GM12873 (cell line): ENCODE data around the gene SAMD14.

Experiments used
- CTCF ChIP-seq: IDR thresholded peaks from 2 replicates; pipeline ENCODE4 v1.5.1; 2012; ENCODE audit warnings: low read depth, mild to moderate bottlenecking, moderate library complexity, low read length, control low read depth; ENCODE audit not compliant: insufficient read depth; ENCODE audit errors: missing control alignments

SAMD14 gene

GRCh38 chr17:50111673-50112655, 18.0 kb downstream of the SAMD14 start:
- TF ChIP-seq CTCF = peak; percentile 8

GRCh38 chr17:50110591-50111349, 19.2 kb downstream of the SAMD14 start:
- no peak for TF ChIP-seq CTCF

- TF ChIP-seq CTCF = no peak
These were observed 20.2 kb downstream of the SAMD14 start for GRCh38 chr17:50109785-50110184.

- TF ChIP-seq CTCF = no peak
These were observed 20.8 kb downstream of the SAMD14 start for GRCh38 chr17:50109207-50109606.

DNA sequence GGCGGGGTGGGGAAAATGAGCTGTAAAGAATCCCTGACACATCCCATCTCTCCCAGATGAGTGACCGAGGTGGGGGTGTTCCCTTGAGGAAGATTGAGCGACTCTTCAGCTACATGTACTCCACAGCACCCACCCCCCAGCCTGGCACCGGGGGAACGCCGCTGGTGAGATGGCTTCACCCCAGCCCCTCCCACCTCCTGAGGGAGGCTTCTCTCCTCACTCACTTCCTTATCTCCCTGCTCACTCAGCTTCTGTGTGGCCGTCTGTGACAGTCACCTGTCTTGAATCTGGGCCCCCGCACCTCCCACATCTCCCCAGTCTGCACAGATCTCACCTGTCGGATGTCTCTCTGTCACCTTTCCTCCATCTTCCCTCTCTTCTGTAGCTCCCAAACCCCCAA, 21.4 kb downstream of the SAMD14 start:
- no peak for TF ChIP-seq CTCF

DNA sequence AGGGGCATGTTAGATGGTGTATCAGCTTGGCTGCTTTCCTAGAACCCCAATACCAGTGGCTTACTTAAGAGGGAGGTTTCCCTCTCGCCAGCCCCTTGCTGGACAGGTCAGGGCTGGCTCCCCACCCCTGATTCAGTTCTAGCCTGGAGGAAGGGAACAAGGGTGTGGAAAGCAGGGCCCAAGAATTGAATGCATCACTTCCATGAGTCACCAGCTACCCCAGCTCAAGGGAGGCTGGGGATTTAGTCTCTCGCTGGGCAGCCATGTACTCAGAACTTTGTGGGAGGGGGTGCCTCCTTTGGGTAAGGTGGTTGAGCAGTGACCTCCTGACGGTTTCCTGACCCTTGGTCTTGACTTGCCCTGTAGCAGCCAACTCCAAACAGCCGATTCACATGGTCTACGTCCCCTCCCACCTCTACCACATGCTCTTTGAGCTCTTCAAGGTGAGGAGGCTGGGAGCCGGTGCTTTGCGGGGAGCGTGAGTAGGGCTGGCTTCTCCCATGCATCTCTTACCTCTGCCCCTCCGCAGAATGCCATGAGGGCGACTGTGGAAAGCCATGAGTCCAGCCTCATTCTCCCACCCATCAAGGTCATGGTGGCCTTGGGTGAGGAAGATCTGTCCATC, 22.1 kb downstream of the SAMD14 start:
- TF ChIP-seq CTCF = no peak
